ENCODE results near the gene RPL18A.
"Not testable (repeated sequence)": the region's sequence is repeated elsewhere in the genome, so short reads cannot be mapped to it uniquely, and the experiment has no call there.

The RPL18A gene

DNA sequence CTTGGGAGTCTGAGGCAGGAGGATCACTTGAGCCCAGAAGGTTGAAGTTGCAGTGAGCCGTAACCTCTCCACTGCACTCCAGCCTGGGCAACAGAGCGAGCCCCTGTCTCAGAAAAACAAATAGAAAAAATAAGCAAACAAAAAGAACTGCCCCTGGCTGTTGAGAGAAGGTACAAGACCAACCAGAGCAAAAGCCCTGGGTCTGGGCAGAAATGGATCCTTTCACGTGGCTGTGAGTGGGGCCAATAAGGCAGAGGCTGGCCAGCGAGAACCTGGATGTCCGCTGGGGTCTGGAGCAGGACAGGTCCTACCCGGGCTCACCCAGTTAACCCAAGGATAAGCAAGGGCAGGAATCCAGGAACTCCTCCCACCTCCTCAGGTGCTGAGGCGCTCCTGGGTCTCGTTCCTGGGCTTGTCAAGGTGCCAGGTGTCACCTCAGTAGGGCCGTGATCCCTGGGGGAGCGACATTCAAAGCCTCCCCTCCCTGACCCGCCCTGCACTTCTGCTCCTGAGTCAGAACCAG is 7.3 kb downstream of the RPL18A start:
- no peak for DNase-seq

DNA sequence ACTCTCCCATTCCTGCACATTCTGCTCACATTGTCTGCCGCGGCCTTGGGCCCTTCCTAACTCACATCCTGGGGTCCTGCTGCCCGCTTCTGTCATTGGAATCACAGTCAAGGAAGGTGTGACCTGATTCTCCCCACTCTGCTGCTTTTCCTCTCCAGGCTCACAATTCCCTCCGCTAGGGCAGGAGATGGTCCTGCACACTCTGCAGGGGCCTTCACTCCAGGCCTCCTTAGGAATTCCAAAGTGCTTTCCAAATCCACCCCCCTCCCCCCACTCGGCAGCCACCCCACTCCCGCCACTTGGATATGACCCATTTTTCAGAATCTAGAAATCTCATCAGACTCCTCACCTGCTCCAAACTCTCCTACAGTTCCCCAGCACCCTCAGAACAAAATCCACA is 9.0 kb downstream of the RPL18A start:
- DNase-seq = no peak

- DNase-seq = no peak
Measured at GRCh38 chr19:17869114-17869608, 9.5 kb downstream of the RPL18A start.

DNA sequence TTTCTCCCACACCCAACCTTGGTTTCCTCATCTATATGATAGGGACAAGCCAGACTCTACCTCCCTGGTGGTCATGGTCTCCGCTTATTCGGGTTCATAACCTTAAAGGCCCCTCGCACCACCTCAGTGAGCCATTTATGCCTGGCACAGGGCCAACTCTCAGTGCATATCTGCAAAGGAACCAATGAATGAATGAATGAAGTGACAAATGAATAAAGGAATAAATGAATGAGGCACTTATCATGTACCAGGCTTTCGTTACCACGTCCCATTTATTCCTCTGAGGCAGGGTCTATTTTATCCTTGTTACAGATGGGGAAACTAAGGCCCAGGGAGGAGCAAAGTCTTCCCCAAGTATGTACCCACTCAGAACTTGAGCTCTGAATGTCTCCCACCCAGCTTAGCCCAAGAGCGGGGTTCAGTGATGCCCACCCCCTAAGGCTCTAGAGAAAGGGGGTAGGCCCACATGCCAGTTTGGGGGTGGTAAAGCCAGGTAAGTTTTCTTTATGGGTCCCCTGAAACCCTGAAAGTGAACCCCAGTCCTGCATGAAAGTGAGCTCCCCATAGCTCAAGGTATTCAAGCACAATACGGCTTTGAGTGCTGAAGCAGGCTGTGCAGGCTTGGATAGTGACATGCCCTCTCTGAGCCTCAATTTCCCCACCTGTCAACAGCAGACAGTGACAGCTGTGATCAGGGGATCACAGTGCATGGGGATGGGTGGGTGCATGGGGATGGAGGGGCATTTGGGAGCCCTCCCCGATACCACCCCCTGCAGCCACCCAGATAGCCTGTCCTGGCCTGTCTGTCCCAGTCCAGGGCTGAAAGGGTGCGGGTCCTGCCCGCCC is 11.5 kb downstream of the RPL18A start:
- DNase-seq = no peak

DNA sequence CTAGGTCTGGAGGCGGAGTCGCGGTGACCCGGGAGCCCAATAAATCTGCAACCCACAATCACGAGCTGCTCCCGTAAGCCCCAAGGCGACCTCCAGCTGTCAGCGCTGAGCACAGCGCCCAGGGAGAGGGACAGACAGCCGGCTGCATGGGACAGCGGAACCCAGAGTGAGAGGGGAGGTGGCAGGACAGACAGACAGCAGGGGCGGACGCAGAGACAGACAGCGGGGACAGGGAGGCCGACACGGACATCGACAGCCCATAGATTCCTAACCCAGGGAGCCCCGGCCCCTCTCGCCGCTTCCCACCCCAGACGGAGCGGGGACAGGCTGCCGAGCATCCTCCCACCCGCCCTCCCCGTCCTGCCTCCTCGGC is 12.2 kb downstream of the RPL18A start, which contains the start of gene SLC5A5:
TSS of gene SLC5A5 (plus strand) at position 68 of the 373 bp plus-strand sequence. CDS start 375 bp downstream, outside the sequence.
- no peak for DNase-seq

DNA sequence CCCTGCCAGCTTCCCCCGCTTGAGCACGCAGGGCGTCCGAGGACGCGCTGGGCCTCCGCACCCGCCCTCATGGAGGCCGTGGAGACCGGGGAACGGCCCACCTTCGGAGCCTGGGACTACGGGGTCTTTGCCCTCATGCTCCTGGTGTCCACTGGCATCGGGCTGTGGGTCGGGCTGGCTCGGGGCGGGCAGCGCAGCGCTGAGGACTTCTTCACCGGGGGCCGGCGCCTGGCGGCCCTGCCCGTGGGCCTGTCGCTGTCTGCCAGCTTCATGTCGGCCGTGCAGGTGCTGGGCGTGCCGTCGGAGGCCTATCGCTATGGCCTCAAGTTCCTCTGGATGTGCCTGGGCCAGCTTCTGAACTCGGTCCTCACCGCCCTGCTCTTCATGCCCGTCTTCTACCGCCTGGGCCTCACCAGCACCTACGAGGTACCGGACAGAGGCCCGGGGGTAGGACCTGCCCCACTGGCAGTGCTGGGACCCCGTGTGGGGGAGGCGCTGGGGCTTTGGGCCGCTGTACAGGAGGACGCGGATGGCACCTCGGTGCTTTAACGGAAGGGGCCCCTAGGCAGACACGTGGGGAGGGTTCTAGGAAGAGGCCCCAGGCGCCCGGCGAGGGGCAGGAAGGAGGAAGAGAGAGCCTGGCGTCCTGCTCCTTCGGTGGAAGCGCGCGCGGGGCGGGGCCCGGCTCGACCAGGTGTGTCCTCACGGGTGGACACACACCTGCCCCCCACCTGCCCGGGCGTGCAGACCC is 12.7 kb downstream of the RPL18A start:
- no peak for DNase-seq

GRCh38 chr19:17873786-17874757 is 14.4 kb downstream of the RPL18A start:
- peak; percentile 3 to 40 for DNase-seq

DNA sequence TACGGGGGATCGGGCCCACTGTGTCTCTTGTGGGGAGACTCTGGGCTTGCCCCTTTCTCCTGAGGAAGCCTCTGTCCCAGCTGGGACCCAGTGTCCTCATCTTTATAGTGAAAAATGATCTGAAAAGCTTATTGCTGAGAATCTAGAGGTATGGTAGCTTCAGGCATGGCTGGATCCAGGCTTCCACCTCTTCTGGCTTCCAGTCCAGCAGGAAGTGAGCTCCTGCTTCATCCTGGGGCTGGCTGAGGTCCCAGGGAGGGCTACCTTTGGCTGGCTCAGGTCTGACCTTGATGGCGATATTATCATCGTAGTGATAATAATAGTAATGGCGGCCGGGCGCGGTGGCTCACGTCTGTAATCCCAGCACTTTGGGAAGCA is 15.0 kb downstream of the RPL18A start:
- no peak for DNase-seq

GRCh38 chr19:17877696-17878095 is 18.0 kb downstream of the RPL18A start:
- no peak for DNase-seq

GRCh38 chr19:17879466-17879865 is 19.8 kb downstream of the RPL18A start:
- no peak for DNase-seq

DNA sequence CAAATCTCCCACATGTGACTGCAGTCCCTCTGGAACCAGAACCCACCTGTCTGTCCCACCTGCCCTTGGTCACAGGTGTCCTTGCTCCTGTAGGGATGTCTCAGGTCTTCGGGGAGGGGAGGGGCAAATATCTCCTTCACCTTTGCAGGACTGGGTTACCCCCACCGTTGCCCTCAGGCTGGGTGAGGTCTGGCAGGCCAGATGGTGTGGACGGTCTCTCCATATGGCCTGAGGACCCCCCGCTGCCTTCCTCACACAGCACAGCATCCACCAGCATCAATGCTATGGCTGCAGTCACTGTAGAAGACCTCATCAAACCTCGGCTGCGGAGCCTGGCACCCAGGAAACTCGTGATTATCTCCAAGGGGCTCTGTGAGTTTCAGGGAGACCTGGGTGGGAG is 22.0 kb downstream of the RPL18A start:
- no peak for DNase-seq

- DNase-seq = no peak
Measured at GRCh38 chr19:17883627-17884410, 24.1 kb downstream of the RPL18A start.

- no peak for DNase-seq
Measured at GRCh38 chr19:17886515-17886914, 26.8 kb downstream of the RPL18A start.

- DNase-seq = not testable (repeated sequence)
Measured at GRCh38 chr19:17887221-17887620, 27.5 kb downstream of the RPL18A start.

DNA sequence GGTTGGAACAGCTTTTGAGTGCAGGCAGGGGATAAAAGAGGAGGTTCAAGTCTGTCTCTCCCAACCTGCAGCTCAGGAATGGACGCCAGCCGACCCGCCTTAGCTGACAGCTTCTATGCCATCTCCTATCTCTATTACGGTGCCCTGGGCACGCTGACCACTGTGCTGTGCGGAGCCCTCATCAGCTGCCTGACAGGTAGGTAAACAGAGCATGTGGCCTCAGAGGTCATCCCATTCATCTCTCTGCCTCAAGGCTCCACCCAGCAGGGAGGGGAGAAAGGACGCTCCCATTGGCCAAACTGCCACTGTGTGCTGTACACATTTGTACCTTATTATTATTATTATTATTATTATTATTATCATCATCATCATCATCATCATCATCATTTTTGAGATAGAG is 28.6 kb downstream of the RPL18A start:
- DNase-seq = no peak

DNA sequence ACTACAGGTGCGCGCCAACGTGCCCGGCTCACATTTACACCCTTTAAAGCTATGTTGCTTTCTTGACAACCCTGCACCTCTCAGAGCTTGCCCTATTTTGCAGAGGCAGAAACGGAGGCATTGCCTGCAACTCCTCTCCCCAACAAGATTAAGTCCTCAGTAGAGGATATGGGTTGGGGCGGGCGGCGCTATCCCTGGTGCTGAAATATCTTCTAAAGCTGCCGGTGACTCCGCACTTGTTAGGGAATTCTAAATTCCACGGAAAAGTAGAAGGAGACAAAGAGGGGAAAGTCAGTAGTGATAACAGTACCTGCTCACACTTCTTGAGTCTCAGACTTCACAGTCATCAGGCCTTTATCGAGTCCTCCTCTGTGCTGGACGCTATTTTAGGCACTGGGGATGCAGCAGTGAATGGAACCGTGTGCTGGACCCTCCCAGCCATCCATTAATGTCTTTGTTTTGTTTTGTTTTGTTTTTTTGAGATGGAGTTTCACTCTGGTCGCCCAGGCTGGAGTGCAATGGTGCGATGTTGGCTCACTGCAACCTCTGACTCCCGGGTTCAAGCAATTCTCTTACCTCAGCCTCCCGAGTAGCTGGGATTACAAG is 30.0 kb downstream of the RPL18A start:
- peak in 1 of 2 donors; percentile 16 for DNase-seq

DNA sequence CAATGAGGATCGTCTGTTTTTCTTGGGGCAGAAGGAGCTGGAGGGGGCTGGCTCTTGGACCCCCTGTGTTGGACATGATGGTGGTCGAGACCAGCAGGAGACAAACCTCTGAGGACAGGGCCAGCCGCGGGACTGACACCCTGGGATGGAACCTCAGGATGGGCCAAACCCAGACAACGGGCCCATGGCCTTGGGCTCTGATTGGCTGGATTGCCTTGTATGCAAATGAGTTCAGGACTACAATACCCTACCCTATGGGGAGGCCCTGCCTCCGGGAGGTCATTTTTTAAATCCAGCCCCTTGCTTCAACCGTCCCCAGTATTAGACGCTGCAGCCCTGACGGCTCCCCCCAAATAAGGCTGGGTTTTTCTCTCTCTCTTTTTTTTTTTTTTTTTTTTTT is 34.1 kb downstream of the RPL18A start:
- DNase-seq = no peak

DNA sequence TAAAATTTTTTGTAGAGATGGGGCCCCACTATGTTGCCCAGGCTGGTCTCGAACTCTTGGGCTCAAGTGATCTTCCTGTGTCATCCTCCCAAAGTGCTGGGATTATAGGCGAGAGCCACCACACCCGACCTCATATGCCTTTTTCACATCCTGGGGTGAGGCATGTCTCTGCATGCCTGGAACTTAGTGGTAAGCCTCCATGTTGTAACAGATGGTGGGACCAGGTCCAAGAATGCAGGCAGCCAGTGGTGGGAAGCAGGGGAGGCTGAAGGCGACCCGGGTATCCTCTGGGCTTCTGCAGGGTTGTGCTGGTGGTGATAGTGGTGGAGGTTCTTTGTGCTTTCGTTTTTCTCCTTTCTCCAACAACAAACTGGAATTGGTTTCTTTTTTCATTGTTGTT is 43.0 kb downstream of the RPL18A start:
- DNase-seq = no peak

GRCh38 chr19:17908244-17908643 is 48.5 kb downstream of the RPL18A start:
- no peak for DNase-seq

GRCh38 chr19:17909003-17909732 is 49.5 kb downstream of the RPL18A start:
- no peak for DNase-seq

Measured in inflammatory macrophage treated with lipopolysaccharide for 1 hour (primary cell).